Chondrocyte (in vitro differentiated cells): ENCODE measurements around the gene PRR29. TPM values are rescaled to one million over a fixed set of nuclear protein-coding genes. Genes with fewer than 3 reads are reported as not detected.
"Not testable (repeated sequence)": the region's sequence is repeated elsewhere in the genome, so short reads cannot be mapped to it uniquely, and the experiment has no call there.

Experiments
- DNase-seq: peaks from one replicate; pipeline ENCODE4 v3.0.0; 2021; ENCODE audit warnings: mixed read lengths, low spot score
- H3K27ac Mint-ChIP-seq: one replicate; pipeline ENCODE4 v1.8.0; 2021; ENCODE audit warnings: mild to moderate bottlenecking, moderate library complexity, mixed read lengths; ENCODE audit not compliant: unreplicated experiment
- H3K27me3 Mint-ChIP-seq: 2 replicates; pipeline ENCODE4 v1.8.0; 2021; ENCODE audit warnings: low read depth, mixed read lengths
- H3K36me3 Mint-ChIP-seq: 2 replicates; pipeline ENCODE4 v1.8.0; 2021; ENCODE audit warnings: low read depth, mixed read lengths
- H3K4me1 Mint-ChIP-seq: 2 replicates; pipeline ENCODE4 v1.8.0; 2021; ENCODE audit warnings: low read depth, mild to moderate bottlenecking, mixed read lengths
- H3K4me3 Mint-ChIP-seq: one replicate; pipeline ENCODE4 v1.8.0; 2021; ENCODE audit warnings: mild to moderate bottlenecking, moderate library complexity, mixed read lengths; ENCODE audit not compliant: unreplicated experiment
- H3K9me3 Mint-ChIP-seq: 2 replicates; pipeline ENCODE4 v1.8.0; 2021; ENCODE audit warnings: low read depth, mixed read lengths
- total RNA-seq: library from RNA; stranded (reverse); gene quantifications from 3 replicates; pipeline ENCODE4 v1.2.1, GENCODE V29; 2021
- TF ChIP-seq, protein P1 (sequence below): fragments of 200-600 bp; sonication (generic); IDR thresholded peaks from 2 replicates; pipeline ENCODE4 v1.5.0; 2021; ENCODE audit warnings: antibody characterized with exemption, mild to moderate bottlenecking, moderate library complexity

Gene PRR29
- total RNA-seq, 1 donor from 2014 or later = 0.35 TPM

DNA sequence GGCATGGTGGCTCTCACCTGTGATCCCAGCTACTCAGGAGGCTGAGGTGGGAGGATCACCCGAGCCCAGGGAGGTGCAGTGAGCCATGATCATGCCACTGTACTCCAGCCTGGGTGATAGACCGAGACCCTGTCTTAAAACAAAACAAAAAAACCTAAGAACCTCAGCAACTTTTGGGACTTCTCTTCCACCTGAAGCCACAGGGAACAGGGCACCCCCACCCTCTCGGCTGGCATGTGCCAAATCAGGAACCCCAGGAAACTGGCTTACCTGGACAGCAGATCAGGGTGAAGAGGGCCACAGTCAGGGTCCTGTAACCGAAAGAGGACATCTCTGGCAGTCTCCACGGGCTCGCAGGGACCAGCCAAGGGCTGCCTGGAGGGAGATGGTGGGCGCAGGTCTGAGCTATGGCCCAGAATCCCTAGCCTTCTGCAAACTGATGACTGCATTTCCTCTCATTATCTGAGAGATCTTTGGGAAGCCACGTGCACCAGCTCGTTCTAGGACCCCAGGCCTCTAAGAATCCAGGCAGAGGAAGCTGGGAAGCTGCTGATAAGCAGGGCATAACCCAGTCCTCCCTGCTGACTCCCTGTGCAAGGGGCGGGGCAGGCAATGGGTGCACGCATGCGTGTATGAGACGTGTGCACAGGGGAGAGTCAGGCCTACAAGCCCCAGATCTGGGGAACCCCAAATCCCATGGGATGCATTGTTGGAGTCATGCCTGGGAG is 8.4 kb downstream of the PRR29 start:
- Mint-ChIP-seq H3K27me3 (peaks cover 2% of the 10 kb centered on the region), H3K27ac (no peak overlapping the region), H3K36me3 (no peaks in the 10 kb centered on the region), H3K9me3 (no peaks in the 10 kb centered on the region), H3K4me3 (no peak overlapping the region), H3K4me1 (peaks cover 9% of the 10 kb centered on the region)
- no peak for DNase-seq
- TF ChIP-seq, protein P1, sequence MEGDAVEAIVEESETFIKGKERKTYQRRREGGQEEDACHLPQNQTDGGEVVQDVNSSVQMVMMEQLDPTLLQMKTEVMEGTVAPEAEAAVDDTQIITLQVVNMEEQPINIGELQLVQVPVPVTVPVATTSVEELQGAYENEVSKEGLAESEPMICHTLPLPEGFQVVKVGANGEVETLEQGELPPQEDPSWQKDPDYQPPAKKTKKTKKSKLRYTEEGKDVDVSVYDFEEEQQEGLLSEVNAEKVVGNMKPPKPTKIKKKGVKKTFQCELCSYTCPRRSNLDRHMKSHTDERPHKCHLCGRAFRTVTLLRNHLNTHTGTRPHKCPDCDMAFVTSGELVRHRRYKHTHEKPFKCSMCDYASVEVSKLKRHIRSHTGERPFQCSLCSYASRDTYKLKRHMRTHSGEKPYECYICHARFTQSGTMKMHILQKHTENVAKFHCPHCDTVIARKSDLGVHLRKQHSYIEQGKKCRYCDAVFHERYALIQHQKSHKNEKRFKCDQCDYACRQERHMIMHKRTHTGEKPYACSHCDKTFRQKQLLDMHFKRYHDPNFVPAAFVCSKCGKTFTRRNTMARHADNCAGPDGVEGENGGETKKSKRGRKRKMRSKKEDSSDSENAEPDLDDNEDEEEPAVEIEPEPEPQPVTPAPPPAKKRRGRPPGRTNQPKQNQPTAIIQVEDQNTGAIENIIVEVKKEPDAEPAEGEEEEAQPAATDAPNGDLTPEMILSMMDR = no peak

DNA sequence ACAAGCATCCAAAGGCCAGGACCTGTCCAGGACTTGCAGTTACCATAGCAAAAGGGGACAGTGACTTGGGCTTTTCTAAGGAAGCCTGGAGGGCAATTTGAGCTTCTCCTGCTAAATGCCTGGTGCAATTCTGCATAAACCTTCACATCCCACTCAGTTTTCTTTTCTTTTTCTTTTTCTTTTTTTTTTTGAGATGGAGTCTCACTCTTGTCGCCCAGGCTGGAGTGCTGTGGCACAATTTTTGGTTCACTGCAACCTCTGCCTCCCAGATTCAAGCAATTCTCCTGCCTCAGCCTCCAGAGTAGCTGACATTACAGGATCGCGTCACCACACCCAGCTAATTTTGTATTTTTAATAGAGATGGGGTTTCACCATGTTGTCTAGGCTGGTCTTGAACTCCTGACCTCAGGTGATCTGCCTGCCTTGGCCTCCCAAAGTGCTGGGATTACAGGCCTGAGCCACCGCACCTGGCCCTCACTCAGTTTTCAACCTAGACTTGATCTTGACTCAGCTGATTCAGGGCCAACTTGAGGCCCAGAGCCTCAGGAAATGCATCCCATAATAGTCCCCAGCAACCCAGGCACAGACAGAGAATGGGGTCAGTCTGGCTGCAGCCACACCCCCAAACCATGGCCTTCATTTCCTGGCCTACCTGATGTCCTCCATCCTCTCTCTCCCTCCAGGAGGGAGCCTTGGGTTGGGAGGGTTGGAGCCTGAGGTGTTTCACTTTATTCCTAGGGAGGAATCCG is 9.1 kb downstream of the PRR29 start:
- H3K4me3 Mint-ChIP-seq, H3K4me1 Mint-ChIP-seq, H3K36me3 Mint-ChIP-seq, H3K27ac Mint-ChIP-seq, H3K27me3 Mint-ChIP-seq, H3K9me3 Mint-ChIP-seq, DNase-seq: not testable (repeated sequence)

DNA sequence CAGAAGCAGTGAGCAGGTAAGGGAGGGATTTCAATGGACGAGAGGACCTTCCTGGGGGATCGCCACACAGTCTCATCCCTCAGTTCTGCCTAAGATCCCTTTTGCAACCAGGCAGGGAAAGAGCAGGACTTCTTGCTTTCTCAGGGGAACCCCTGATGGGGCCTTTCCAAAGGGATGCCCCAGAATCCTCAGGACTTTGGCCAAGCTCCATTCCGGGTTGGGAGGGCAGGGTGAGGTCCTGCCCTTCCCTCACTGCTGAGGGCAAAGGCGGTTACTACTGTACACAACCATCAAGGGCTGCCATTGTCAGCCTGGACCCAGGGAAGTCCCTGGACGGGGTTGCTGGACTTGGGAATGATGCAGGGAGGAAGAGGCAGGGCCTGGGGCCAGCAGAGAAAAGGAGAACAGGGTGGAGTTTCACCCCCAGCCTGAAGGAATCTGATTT is 9.7 kb downstream of the PRR29 start:
- Mint-ChIP-seq H3K4me3 (no peak overlapping the region), H3K4me1 (peaks cover 9% of the 10 kb centered on the region), H3K36me3 (no peaks in the 10 kb centered on the region), H3K27ac (no peak overlapping the region), H3K27me3 (peaks cover 5% of the 10 kb centered on the region), H3K9me3 (no peaks in the 10 kb centered on the region)
- TF ChIP-seq, protein P1 = no peak
- DNase-seq = no peak

DNA sequence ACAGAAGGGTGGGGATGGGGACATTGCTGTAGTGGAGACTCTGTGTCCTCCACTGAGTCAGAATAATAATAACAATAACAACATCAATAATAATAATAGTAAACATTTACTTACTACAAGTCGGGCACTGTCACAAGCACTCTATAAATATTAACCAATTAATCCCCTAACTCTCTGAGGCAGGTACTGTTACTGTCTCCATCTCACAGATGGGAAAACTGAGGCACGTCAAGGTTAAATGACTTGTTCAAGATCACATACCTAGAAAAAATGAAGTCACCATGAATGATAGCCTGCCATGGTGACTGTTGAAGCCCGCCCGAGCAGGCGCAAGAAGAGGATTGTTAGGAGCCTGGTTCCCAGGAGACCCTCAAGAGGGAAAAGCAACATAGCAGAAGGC is 10.2 kb downstream of the PRR29 start:
- Mint-ChIP-seq H3K27ac (no peak overlapping the region), H3K36me3 (no peaks in the 10 kb centered on the region), H3K9me3 (no peaks in the 10 kb centered on the region), H3K27me3 (peaks cover 5% of the 10 kb centered on the region), H3K4me3 (no peak overlapping the region), H3K4me1 (peaks cover 9% of the 10 kb centered on the region)
- DNase-seq = no peak
- TF ChIP-seq, protein P1 = no peak

DNA sequence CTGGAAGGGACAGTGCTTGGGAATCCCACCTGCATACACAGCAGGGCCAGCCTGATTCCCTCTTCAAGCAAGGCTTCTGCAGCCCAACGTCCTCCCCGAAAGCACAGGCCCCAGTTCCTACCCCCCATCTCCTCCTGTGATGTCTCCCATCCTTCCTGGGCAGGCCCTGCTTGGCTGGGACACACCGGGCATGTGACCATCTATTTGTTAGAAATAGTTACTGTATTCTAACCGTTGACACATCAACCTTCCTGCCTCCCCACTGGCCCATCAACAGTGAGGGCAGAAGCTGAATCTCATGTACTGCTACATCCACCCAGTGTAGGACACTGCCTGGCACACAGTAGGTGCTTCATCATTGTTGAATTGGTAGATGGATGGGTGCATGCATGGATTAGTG is 10.7 kb downstream of the PRR29 start:
- TF ChIP-seq, protein P1 = no peak
- H3K4me1 Mint-ChIP-seq = peaks cover 9% of the 10 kb centered on the region
- H3K27ac Mint-ChIP-seq = no peak overlapping the region
- no peaks in the 10 kb centered on the region for H3K9me3 Mint-ChIP-seq
- no peaks in the 10 kb centered on the region for H3K36me3 Mint-ChIP-seq
- no peak for DNase-seq
- no peak overlapping the region for H3K4me3 Mint-ChIP-seq
- peaks cover 4% of the 10 kb centered on the region for H3K27me3 Mint-ChIP-seq
